Daoy (cell line): Measurements from ENCODE around the gene ARHGEF2. TPM values are rescaled to one million over a fixed set of nuclear protein-coding genes. Genes with fewer than 3 reads are reported as not detected.
A peak's percentile ranks its signal among the peaks of the same experiment; 100 is the strongest.
"Not testable (repeated sequence)": the region's sequence is repeated elsewhere in the genome, so short reads cannot be mapped to it uniquely, and the experiment has no call there.

Experiments used
- DNase-seq: peaks from one replicate; pipeline ENCODE4 v3.0.0-alpha.2; 2015; ENCODE audit warnings: low read depth
- total RNA-seq: library from RNA; depleted of rRNA; stranded (reverse); fragments of >200 nt; shearing (Covaris generic); gene quantifications from 2 replicates; pipeline ENCODE4 v1.2.3, GENCODE V29; 2014

The ARHGEF2 gene
- total RNA-seq, 1 experiment from 2014 or later: 66.0 TPM

DNA sequence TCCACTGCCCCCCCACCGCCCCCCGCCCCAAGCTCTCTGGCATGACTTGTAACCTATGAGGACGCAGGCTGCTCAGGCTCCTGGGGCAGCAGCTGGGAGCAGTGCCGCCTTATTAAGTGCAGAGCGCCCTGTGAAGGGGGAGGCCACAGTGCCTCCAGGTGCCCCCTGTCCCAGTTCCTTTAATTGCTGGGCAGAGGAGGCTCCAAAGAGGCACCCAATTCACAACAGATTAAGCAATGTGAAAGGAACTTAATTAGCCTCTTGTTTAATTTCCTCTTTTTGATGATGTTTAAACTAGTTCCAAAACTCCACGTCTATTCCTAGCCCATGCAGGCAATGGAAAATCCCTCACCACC lies 33.9 kb downstream of the ARHGEF2 start:
- no peak for DNase-seq

GRCh38 chr1:155942578-155943141 lies 35.7 kb downstream of the ARHGEF2 start:
- no peak for DNase-seq

GRCh38 chr1:155941845-155942531 lies 36.4 kb downstream of the ARHGEF2 start:
- DNase-seq: no peak

DNA sequence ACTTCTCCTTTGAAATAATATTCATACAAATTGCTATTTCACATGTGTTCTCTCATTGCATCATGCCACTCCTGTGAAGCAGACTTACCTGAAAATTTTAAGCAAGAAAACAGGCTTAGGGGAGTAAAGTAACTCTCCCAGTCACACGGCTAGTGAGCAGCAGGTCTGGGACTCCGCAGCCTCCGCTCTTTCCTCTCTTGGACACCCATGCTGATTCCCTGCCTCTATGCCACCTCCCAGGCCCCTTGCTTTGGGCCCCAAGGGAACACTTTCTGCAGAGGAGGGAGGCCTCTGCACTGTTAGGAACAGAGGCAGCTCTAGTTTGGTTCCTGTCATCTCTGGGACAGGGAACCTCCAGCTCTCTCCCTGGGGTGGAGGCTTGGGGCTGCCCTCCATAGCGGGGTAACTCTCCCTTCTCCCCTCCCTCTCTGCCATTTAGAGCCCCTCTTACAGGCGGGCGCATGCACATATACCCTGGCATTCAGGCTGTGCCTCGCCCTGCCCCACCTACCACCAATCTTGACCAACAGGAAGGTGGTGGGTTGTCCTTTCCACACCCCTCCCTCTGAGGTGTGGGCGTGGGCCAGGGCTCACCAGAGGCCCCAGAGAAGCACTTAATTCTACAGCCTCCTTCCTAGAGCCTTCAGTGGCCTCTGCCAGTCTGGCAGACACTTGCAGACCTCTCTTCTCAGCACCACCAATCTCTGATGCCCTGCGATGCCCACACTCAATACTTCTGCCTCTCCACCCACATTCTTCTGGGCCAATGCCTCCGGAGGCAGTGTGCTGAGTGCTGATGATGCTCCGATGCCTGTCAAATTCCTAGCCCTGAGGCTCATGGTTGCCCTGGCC lies 37.1 kb downstream of the ARHGEF2 start, which contains the start of gene RXFP4:
RXFP4 (plus strand) TSS at position 646 of the 852 bp plus-strand sequence; CDS start at position 718, 72 bp downstream.
- peak; percentile 56 for DNase-seq

- DNase-seq: peak; percentile 87
Measured at GRCh38 chr1:155940482-155940992, 37.8 kb downstream of the ARHGEF2 start.

DNA sequence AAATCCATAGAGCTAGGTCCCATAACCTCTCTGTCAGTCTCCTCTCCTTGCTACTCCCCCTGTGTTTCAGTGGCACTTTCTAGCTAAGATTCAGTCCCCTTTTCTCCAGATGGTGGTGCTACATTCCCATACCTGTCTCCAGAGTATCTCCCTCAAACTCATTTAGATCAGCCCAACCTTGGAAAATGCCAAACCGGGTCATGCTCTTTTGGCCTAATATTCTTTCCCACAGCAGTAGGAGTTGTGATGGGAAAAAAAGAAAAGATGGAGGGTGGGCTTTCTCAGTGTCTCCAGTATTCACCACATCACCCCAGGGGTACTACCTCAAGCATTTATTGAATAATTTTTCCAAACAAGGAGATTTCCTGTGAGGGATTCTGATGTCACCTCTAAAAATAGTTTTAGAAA lies 40.1 kb downstream of the ARHGEF2 start:
- peak; percentile 69 for DNase-seq

DNA sequence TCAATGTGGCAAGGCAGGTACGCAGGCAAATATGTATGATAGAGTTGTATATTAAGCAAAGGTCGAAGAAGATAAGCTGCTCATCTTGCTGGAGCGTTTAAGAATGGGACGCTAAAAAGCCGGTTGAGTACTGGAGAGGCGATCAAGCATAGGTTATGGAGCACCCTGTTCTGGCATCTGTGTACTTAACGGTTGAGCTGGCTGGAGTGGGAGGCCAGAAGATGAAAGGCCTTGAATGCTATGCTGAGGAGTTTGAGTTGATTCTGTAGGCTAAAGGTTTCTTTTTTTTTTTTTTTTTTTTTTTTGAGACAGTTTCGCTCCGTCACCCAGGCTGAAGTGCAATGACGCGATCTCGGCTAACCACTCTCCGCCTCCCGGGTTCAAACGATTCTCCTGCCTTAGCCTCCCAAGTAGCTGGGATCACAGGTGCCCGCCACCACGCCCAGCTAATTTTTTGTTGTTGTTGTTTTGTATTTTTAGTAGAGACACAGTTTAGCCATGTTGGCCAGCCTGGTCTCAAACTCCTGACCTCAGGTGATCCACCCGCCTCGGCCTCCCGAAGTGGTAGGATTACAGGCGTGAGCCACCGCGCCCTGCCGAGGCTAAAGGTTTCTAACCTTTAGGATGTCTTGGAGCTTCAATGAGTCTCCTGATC lies 43.3 kb downstream of the ARHGEF2 start:
- DNase-seq: no peak

- DNase-seq: peak; percentile 99
Measured at GRCh38 chr1:155934097-155934935, 44.0 kb downstream of the ARHGEF2 start, which contains the start of gene KHDC4. TSS of gene KHDC4 (minus strand) at chr1:155934413. CDS start at chr1:155934373, 40 bp downstream.

GRCh38 chr1:155933591-155934096 lies 44.7 kb downstream of the ARHGEF2 start:
- DNase-seq: no peak

DNA sequence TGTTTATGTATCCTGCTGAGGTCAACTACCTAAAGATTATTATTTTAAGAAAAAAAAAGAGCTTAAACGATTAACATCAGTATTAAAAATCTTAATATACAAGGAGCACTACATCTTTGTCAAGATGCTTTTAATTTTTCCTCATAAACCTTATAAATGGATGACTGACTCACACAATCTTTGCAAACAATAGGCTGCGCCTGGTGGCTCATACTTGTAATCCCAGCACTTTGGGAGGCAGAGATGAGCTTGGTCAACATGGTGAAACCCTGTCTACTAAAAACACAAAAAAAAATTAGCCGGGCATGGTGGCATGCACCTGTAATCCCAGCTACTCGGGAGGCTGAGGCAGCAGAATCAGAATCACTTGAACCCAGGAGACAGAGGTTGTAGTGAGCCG lies 45.9 kb downstream of the ARHGEF2 start:
- no peak for DNase-seq

- no peak for DNase-seq
Measured at GRCh38 chr1:155932081-155932480, 46.3 kb downstream of the ARHGEF2 start.

- DNase-seq: peak; percentile 60
Measured at GRCh38 chr1:155931332-155932038, 46.9 kb downstream of the ARHGEF2 start.

GRCh38 chr1:155930725-155931124 lies 47.6 kb downstream of the ARHGEF2 start:
- not testable (repeated sequence) for DNase-seq

DNA sequence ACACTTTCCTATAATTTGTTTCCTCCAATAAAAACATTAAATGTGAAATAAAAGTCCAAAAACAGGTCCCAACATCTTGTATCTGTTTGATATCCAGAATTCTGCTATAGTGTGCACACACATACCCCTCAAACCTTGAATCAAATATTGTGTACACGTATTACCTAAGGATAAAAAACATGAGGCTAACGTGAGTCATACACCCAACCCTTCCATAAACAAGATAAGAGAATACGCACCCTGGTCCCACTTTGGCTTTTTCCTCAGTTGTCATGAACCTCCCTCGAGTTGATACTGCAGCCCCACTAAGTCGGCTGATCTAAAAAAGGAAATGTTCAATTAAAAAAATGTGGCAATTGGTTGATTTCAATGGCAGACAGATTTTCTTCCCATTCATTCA lies 49.3 kb downstream of the ARHGEF2 start:
- no peak for DNase-seq

DNA sequence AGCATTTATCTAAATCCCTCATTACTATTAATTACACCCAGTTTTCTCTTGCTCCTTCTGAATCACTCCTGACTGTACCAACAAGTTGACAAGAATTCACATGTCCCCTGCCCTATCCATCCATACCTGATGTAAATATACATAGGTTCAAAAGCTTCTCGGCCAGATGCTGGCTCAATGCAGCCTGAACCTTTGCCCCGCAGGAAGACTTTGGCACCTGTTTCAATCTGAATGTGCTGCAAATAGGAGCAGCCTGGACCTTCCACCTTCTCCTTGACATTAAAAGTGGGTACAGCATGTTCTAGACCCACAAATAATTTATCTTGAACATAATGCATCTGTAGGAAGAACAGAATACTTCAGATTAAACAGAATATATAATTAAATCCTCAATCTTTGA lies 52.8 kb downstream of the ARHGEF2 start:
- DNase-seq: no peak

- no peak for DNase-seq
Measured at GRCh38 chr1:155920717-155921116, 57.6 kb downstream of the ARHGEF2 start.

- no peak for DNase-seq
Measured at GRCh38 chr1:155919801-155920200, 58.5 kb downstream of the ARHGEF2 start.

DNA sequence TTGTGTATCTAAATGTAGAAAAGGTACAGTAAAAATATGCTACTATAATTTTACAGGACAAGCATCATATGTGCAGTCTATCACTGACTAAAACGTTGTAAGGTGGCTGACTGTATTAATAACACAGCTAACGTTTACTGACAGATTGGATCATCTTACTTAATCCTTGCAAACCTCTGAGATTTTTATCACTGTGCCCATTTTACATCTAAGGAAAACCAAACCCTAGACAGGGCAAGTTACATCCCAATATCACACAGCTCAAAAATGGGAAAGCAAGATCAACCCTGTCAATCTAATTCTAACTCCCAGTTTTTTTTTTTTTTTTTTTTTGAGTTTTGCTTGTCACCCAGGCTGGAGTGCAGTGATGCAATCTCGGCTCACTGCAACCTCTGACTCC lies 59.7 kb downstream of the ARHGEF2 start:
- DNase-seq: no peak

- DNase-seq: no peak
Measured at GRCh38 chr1:155913969-155914757, 64.2 kb downstream of the ARHGEF2 start.
